Measurements from ENCODE around the gene ATRN.

ATRN gene

GRCh38 chr20:3461211-3461771 is 9.5 kb upstream of the ATRN start:
- H3K27me3 Mint-ChIP-seq (ENCODE audit: low read depth) = peaks cover 16% of the 10 kb centered on the region
- H3K27ac Mint-ChIP-seq = peak overlapping the region; percentile 56 to 71 (median 65)
- no peaks in the 10 kb centered on the region for H3K9me3 Mint-ChIP-seq
- peaks cover 16% of the 10 kb centered on the region for H3K4me1 Mint-ChIP-seq
- peak overlapping the region; percentile 3 to 45 (median 26) for H3K4me3 Mint-ChIP-seq
- H3K36me3 Mint-ChIP-seq (ENCODE audit: low read depth) = no peaks in the 10 kb centered on the region
- no peak for TF ChIP-seq CTCF (IDR thresholded peaks at IDR 0.05; ENCODE audit: unreplicated experiment in 3 of 3)

- Mint-ChIP-seq H3K4me1 (peaks cover 16% of the 10 kb centered on the region), H3K27ac (peak overlapping the region in 2 of 3 experiments; percentile 56 to 71), H3K27me3 (ENCODE audit: low read depth) (peaks cover 19% of the 10 kb centered on the region), H3K9me3 (no peaks in the 10 kb centered on the region), H3K4me3 (no peak overlapping the region), H3K36me3 (ENCODE audit: low read depth) (no peaks in the 10 kb centered on the region)
- TF ChIP-seq CTCF (IDR thresholded peaks at IDR 0.05; ENCODE audit: unreplicated experiment in 3 of 3) = no peak
These were observed 8.7 kb upstream of the ATRN start for GRCh38 chr20:3461911-3462677.

GRCh38 chr20:3464166-3464565 is 6.7 kb upstream of the ATRN start:
- H3K4me3 Mint-ChIP-seq = no peak overlapping the region
- H3K4me1 Mint-ChIP-seq = peaks cover 12% of the 10 kb centered on the region
- peaks cover 19% of the 10 kb centered on the region for H3K27me3 Mint-ChIP-seq (ENCODE audit: low read depth)
- no peaks in the 10 kb centered on the region for H3K36me3 Mint-ChIP-seq (ENCODE audit: low read depth)
- H3K9me3 Mint-ChIP-seq = no peaks in the 10 kb centered on the region
- no peak for TF ChIP-seq CTCF (IDR thresholded peaks at IDR 0.05; ENCODE audit: unreplicated experiment in 3 of 3)
- no peak overlapping the region for H3K27ac Mint-ChIP-seq

GRCh38 chr20:3465301-3465700 is 5.5 kb upstream of the ATRN start:
- Mint-ChIP-seq H3K4me3 (no peak overlapping the region), H3K9me3 (no peaks in the 10 kb centered on the region), H3K27ac (no peak overlapping the region), H3K27me3 (ENCODE audit: low read depth) (peaks cover 15% of the 10 kb centered on the region), H3K36me3 (ENCODE audit: low read depth) (no peaks in the 10 kb centered on the region), H3K4me1 (peaks cover 12% of the 10 kb centered on the region)
- TF ChIP-seq CTCF (IDR thresholded peaks at IDR 0.05; ENCODE audit: unreplicated experiment in 3 of 3) = no peak

GRCh38 chr20:3470208-3470626 is 601 bp upstream of the ATRN start:
- H3K27ac Mint-ChIP-seq = peak overlapping the region in 2 of 3 experiments; percentile 89 to 93
- H3K36me3 Mint-ChIP-seq (ENCODE audit: low read depth) = peaks cover 6% of the 10 kb centered on the region
- peak overlapping the region; percentile 93 to 97 (median 96) for H3K4me3 Mint-ChIP-seq

More at GRCh38 chr20:3470208-3470626, 601 bp upstream of the ATRN start:
- no peak for TF ChIP-seq CTCF (IDR thresholded peaks at IDR 0.05; ENCODE audit: unreplicated experiment in 3 of 3)
- H3K27me3 Mint-ChIP-seq (ENCODE audit: low read depth) = peaks cover 13% of the 10 kb centered on the region
- H3K4me1 Mint-ChIP-seq = peaks cover 28% of the 10 kb centered on the region
- H3K9me3 Mint-ChIP-seq = no peaks in the 10 kb centered on the region

All from nephron (organoid).